IMR-90 (cell line): Measurements from ENCODE around the gene ASPG. TPM values are rescaled to one million over a fixed set of nuclear protein-coding genes. Genes with fewer than 3 reads are reported as not detected.

Source experiments
- ATAC-seq: fragments of 200-7000 bp; cut with Tn5 transposase; 2 replicates; pipeline ENCODE4 v1.9.1; 2020; ENCODE audit warnings: low read depth, mild to moderate bottlenecking, moderate library complexity
- BruUV-seq: library from RNA; stranded (reverse); fragments of 400-500 nt; replicated peaks from 2 replicates; lab custom pipeline; 2021; lab: Mats Ljungman, UMichigan
- CTCF ChIA-PET: fragments of 300-600 bp; formaldehyde crosslinking; extraction: SDS; loops from one replicate; lab custom pipeline; 2021; ENCODE audit warnings: antibody characterized with exemption; lab: Yijun Ruan, JAX
- POLR2A ChIA-PET: fragments of 300-600 bp; sonication (Branson Sonifier 250); formaldehyde crosslinking; loops from one replicate; lab custom pipeline; 2022; ENCODE audit warnings: antibody characterized with exemption; ENCODE audit not compliant: unreplicated experiment; lab: Charles Lee
- DNase-seq: peaks from one replicate; pipeline ENCODE4 v3.0.0; 2013
- H2AFZ ChIP-seq: replicated peaks from 2 replicates; pipeline ENCODE3; 2013; ENCODE audit warnings: low read length, mild to moderate bottlenecking; ENCODE audit not compliant: poor library complexity
- H2AK5ac ChIP-seq: 2 replicates; pipeline ENCODE4 v1.6.1; 2013; ENCODE audit warnings: low read depth, low read length, inconsistent platforms
- H2AK9ac ChIP-seq: replicated peaks from 2 replicates; pipeline ENCODE3; 2013; ENCODE audit warnings: mild to moderate bottlenecking, low read depth, low read length, moderate library complexity; ENCODE audit not compliant: poor library complexity
- H2BK120ac ChIP-seq: 2 replicates; pipeline ENCODE4 v1.6.1; 2013; ENCODE audit warnings: low read depth, low read length, inconsistent platforms
- H2BK15ac ChIP-seq: 3 replicates; pipeline ENCODE4 v1.6.1; 2013; ENCODE audit warnings: low read depth, low read length, inconsistent platforms
- H2BK20ac ChIP-seq: 2 replicates; pipeline ENCODE4 v1.6.1; 2013; ENCODE audit warnings: low read depth, mild to moderate bottlenecking, inconsistent platforms, low read length, moderate library complexity
- H2BK5ac ChIP-seq: 2 replicates; pipeline ENCODE4 v1.6.1; 2013; ENCODE audit warnings: mild to moderate bottlenecking, low read depth, low read length, inconsistent platforms; ENCODE audit not compliant: poor library complexity, severe bottlenecking
- H3K14ac ChIP-seq: replicated peaks from 2 replicates; pipeline ENCODE4 v1.6.1; 2013; ENCODE audit warnings: low read depth, low read length, inconsistent platforms
- H3K18ac ChIP-seq: 2 replicates; pipeline ENCODE4 v1.6.1; 2013; ENCODE audit warnings: low read depth, low read length, control low read depth
- H3K23ac ChIP-seq: 2 replicates; pipeline ENCODE4 v1.6.1; 2013; ENCODE audit warnings: low read depth, low read length, inconsistent platforms
- H3K27ac ChIP-seq: 2 replicates; pipeline ENCODE4 v1.5.1; 2013; ENCODE audit warnings: mild to moderate bottlenecking, control low read depth, low read length; ENCODE audit not compliant: insufficient read depth
- H3K27me3 ChIP-seq: 2 replicates; pipeline ENCODE4 v1.6.1; 2013; ENCODE audit warnings: low read length; ENCODE audit not compliant: control insufficient read depth, insufficient read depth
- H3K36me3 ChIP-seq: 2 replicates; pipeline ENCODE4 v1.6.1; 2013; ENCODE audit warnings: low read length, mixed read lengths; ENCODE audit not compliant: control insufficient read depth, insufficient read depth
- H3K4ac ChIP-seq: 2 replicates; pipeline ENCODE4 v1.6.1; 2013; ENCODE audit warnings: low read depth, low read length, inconsistent platforms
- H3K4me1 ChIP-seq: 2 replicates; pipeline ENCODE4 v1.6.1; 2013; ENCODE audit warnings: low read length, mixed read lengths; ENCODE audit not compliant: control insufficient read depth, insufficient read depth
- H3K4me2 ChIP-seq: 2 replicates; pipeline ENCODE4 v1.6.1; 2013; ENCODE audit warnings: low read depth, mild to moderate bottlenecking, control low read depth, low read length, moderate library complexity
- H3K4me3 ChIP-seq: 2 replicates; pipeline ENCODE4 v1.5.1; 2013; ENCODE audit warnings: low read depth, mild to moderate bottlenecking, control low read depth, low read length, moderate library complexity; ENCODE audit not compliant: insufficient read depth
- H3K56ac ChIP-seq: 2 replicates; pipeline ENCODE4 v1.6.1; 2013; ENCODE audit warnings: low read length, inconsistent platforms; ENCODE audit not compliant: insufficient read depth; ENCODE audit errors: extremely low read depth
- H3K79me1 ChIP-seq, 2 experiments: 2 replicates each; pipeline ENCODE4 v1.6.1; 2013; ENCODE audit warnings: low read length in 2 of 2, inconsistent platforms in 1 of 2, low read depth in 1 of 2
- H3K9ac ChIP-seq: 2 replicates; pipeline ENCODE4 v1.6.1; 2013; ENCODE audit warnings: low read depth, low read length, control low read depth
- H3K9me1 ChIP-seq: 2 replicates; pipeline ENCODE4 v1.6.1; 2013; ENCODE audit warnings: low read length, inconsistent platforms; ENCODE audit not compliant: insufficient read depth
- H3K9me3 ChIP-seq: 2 replicates; pipeline ENCODE4 v1.6.1; 2013; ENCODE audit warnings: low read length; ENCODE audit not compliant: control insufficient read depth, insufficient read depth
- H4K20me1 ChIP-seq: 2 replicates; pipeline ENCODE4 v1.6.1; 2013; ENCODE audit warnings: low read length, inconsistent platforms; ENCODE audit not compliant: insufficient read depth
- H4K5ac ChIP-seq: 2 replicates; pipeline ENCODE4 v1.6.1; 2013; ENCODE audit warnings: mild to moderate bottlenecking, low read depth, low read length, control low read depth
- H4K8ac ChIP-seq, 2 experiments: 2 replicates each; pipeline ENCODE4 v1.6.1; 2013; ENCODE audit warnings: low read depth in 2 of 2, low read length in 2 of 2, control low read depth in 1 of 2, inconsistent platforms in 1 of 2
- H4K91ac ChIP-seq: 2 replicates; pipeline ENCODE4 v1.6.1; 2013; ENCODE audit warnings: low read depth, low read length, inconsistent platforms; ENCODE audit not compliant: insufficient read depth
- MXI1 ChIP-seq: IDR thresholded peaks from 2 replicates; pipeline ENCODE4 v1.6.1; 2012; ENCODE audit warnings: low read depth, mild to moderate bottlenecking, low read length, moderate library complexity, borderline replicate concordance
- RAD21 ChIP-seq: IDR thresholded peaks from 2 replicates; pipeline ENCODE4 v1.6.1; 2012; ENCODE audit warnings: low read length, improper control_type of control experiment
- WGBS, 2 experiments: methylation state at CpG; one replicate each; pipeline versions ENCODE4 v1.1.5 to v1.1.7; 2013; ENCODE audit warnings: missing lambda C conversion rate in 2 of 2; ENCODE audit not compliant: insufficient read length in 1 of 2; ENCODE audit errors: extremely low coverage in 2 of 2; 5-methylcytosine and 5-hydroxymethylcytosine counted together
- dilution Hi-C: fragments of 300-500 bp; cut with HindIII; formaldehyde crosslinking; loops from one replicate; pipeline ENCODE4 v1.14.3; 2018; ENCODE audit warnings: low sequenced_read_pairs; ENCODE audit not compliant: unreplicated experiment
- in situ Hi-C: fragments of 300-500 bp; cut with MboI; formaldehyde crosslinking; loops from 3 replicates; pipeline ENCODE4 v1.14.3; 2019; ENCODE audit warnings: low sequenced_read_pairs, inconsistent platforms, mixed read lengths
- intact Hi-C: fragments of 100-400 bp; cut with micrococcal nuclease; formaldehyde crosslinking; loops from 2 replicates; pipeline ENCODE4 v1.10.0; 2022
- polyA plus RNA-seq, 3 experiments: library from polyadenylated mRNA; depleted of rRNA; stranded (reverse); fragments of >200 nt; gene quantifications; 2 replicates each; pipeline ENCODE4 v1.2.3, GENCODE V29; 2012; ENCODE audit warnings: low replicate concordance in 1 of 3
- total RNA-seq: library from RNA; depleted of rRNA; stranded (reverse); fragments of >200 nt; gene quantifications from 2 replicates; pipeline ENCODE4 v1.2.3, GENCODE V29; 2012
- TF ChIP-seq, protein P1 (sequence below): conservative IDR thresholded peaks from 2 replicates; pipeline ENCODE4 v1.5.1; 2012; ENCODE audit warnings: mild to moderate bottlenecking, low read depth, low read length, improper control_type of control experiment

ASPG gene
- total and polyA plus RNA-seq, 2 of the 4 experiments (the other 2 are of a cell fraction): not detected

DNA sequence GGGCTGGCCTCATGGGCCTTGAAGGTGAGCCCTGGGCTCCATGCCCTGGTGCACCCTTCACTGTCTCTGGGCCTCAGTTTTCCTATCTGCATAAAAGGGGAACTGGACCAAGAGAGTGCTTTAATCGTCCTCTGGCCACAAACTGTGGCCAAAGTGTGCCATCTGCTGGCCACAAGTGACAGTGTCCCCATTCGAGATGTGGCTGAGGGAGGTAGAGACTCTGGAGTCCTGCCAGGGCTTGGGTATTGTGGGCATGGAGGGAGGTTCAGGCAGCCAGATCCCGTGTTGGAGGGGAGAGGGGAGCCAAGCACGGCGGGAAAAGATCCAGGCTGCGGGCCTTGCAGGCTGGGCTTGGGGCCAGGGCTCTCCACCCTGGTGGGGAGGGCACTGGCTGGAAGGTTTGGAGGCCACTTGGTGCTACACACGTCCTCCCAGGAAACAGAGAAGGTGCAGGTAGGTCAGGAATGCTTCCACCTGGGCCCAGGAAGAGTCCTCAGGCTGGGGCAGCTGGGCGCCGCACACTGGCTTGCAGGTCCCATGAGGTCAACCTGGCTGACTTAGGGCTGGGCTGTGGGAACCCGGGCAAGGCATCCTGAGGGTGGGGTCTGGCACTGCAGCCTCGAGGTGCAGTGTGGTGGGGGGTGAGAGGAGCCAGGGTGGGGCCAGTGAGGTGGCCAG is 45.6 kb downstream of the ASPG start:
- Histone ChIP-seq H3K18ac (no peak overlapping the region), H3K23ac (no peak overlapping the region), H3K4me1 (no peaks in the 10 kb centered on the region), H3K27ac (no peak overlapping the region), H2AK9ac (no peak overlapping the region), H3K14ac (no peak overlapping the region), H3K56ac (no peak overlapping the region), H3K4me2 (no peak overlapping the region), H3K4ac (no peak overlapping the region), H2BK15ac (no peak overlapping the region), H3K9me1 (no peaks in the 10 kb centered on the region), H2AK5ac (no peak overlapping the region), H4K91ac (no peak overlapping the region), H2BK20ac (no peak overlapping the region), H3K27me3 (peaks cover 13% of the 10 kb centered on the region; the same call in 1 of the 2 replicates), H4K8ac (no peak overlapping the region), H4K20me1 (no peaks in the 10 kb centered on the region), H4K5ac (no peak overlapping the region), H3K79me1 (no peaks in the 10 kb centered on the region), H3K36me3 (no peaks in the 10 kb centered on the region), H3K9ac (no peak overlapping the region), H2BK120ac (no peak overlapping the region), H3K9me3 (peaks cover 7% of the 10 kb centered on the region), H2AFZ (no peak overlapping the region), H2BK5ac (no peak overlapping the region), H3K4me3 (no peak overlapping the region)
- dilution Hi-C loops: no loop called here
- BruUV-seq: no TSS peak
- in situ Hi-C loops: loop anchor here (10.0 kb wide), 1 partner anchor 514 kb away; no protein-coding TSS in a partner anchor
- 24% methylated on average over 6 of the region's 11 CpGs; no CpG with 5 or more reads in 1 of the 2 experiments for WGBS, 2 experiments
- intact Hi-C loops: no loop called here
- TF ChIP-seq MXI1: no peak
- TF ChIP-seq, protein P1, sequence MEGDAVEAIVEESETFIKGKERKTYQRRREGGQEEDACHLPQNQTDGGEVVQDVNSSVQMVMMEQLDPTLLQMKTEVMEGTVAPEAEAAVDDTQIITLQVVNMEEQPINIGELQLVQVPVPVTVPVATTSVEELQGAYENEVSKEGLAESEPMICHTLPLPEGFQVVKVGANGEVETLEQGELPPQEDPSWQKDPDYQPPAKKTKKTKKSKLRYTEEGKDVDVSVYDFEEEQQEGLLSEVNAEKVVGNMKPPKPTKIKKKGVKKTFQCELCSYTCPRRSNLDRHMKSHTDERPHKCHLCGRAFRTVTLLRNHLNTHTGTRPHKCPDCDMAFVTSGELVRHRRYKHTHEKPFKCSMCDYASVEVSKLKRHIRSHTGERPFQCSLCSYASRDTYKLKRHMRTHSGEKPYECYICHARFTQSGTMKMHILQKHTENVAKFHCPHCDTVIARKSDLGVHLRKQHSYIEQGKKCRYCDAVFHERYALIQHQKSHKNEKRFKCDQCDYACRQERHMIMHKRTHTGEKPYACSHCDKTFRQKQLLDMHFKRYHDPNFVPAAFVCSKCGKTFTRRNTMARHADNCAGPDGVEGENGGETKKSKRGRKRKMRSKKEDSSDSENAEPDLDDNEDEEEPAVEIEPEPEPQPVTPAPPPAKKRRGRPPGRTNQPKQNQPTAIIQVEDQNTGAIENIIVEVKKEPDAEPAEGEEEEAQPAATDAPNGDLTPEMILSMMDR: peak; percentile 42
- TF ChIP-seq RAD21: peak; percentile 42
- ChIA-PET CTCF (no interaction called here), POLR2A (no interaction called here)
- no peak for ATAC-seq
- peak; percentile 1 for DNase-seq
